ENCODE results near the gene ORMDL1.
"Not testable (repeated sequence)": the region's sequence is repeated elsewhere in the genome, so short reads cannot be mapped to it uniquely, and the experiment has no call there.

The ORMDL1 gene

DNA sequence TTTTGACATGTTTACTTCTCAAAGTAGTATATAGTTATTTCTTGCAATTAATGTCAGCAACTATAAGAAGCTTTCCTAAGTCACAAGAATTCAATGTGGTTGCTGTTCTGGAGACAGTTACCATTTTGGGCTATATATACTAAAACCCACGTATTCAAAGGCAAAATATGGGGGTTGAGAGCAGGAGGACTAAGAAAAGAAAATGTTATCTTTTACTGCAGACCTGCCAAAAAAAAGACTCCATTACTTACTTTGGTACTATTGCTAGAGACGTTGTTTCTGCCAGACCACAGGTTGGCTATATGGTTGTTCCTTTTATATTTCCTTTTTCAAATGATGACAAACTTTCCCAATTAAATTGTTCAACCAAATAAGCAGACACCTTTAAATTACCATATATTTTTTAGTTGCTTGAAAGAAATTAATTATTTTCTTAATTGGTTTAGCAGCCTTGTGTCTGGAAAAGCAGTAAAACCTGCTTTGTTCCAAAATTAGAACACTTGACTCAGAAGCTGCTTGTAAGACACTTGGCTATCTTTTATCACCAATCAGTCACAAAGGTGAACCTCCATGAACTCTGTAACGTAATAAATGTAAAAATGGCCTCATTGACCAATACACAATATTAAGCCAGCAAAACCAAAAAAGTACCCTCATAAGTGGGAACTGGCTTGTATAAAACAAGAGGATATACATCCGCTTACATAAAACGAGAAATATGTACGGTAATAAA lies 13.4 kb downstream of the ORMDL1 start:
- DNase-seq (ENCODE audit: low spot score) = no peak

DNA sequence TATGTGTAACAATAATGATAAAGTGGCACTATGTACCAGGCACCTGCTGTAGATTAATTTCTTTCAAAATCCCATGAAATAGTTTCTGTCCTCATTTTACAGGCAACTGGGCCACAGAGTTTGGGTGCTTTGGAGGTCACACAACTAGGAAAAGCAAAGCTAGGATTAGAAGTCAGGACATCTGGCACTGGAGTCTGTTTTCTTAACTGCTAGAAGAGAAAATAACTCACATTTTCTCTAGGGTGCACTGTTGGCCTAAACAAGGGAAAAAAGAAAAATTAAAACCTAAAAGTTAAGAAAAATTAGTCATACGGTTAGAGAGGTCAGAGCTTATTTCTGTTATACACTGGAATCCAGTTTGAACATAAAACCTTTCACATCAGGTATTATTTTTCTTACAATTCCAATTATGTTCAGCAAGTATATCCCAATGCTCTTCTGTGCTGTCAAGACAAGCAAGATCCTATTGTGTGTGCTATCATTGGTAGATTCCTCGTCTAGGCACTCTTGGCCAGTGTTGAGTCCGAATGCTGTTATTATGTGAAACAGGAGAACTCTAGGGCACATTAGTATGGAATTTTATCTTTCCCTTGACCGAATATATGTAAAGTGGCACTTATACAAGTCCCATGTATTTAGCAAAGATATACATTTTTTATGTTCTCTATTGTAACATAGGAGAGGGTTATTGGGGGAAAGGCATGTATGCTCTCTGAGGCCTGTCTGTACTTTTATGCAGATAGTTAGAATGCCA lies 20.1 kb downstream of the ORMDL1 start:
- DNase-seq (ENCODE audit: low spot score) = no peak

DNA sequence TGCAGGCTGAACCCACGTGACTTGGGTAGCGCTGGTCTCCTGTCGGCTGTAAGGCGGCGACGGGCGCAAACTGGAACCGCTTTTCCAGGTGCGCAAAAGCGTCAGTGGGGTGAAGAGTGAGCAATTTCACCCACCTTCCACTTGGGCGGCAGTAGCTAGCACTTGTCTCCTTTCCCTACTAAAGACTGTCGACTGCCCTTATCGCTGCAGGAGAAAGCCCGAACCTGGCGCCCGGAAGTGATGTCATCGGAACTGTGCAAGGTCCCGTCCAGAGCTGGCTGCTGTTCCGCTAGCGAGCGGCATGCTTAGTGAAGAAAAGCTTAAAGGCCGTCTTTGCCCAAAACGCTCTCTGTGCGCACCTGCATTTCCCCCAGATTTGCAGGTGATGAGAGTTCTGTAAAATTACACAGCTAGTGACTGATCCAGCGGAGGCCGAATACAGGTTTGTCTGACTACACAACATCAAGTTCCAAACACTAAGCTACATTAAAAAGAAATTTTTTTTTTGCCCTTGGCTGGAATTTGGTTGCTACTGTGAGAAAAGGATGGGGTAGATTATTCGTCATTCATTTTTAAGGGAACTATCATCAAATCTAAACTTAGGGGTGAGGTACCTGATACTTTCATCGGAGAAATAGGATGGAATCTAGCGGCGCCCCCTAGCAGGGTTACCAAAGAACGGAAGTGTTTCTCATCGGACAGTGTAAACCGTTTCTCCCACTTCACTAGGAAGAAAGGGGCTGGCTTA lies 21.4 kb downstream of the ORMDL1 start, which contains the start of gene OSGEPL1:
TSS of gene OSGEPL1 (minus strand) at position 242 of the 748 bp plus-strand sequence. CDS start 1,152 bp downstream, outside the sequence.
- DNase-seq (ENCODE audit: low spot score) = peak; percentile 98

DNA sequence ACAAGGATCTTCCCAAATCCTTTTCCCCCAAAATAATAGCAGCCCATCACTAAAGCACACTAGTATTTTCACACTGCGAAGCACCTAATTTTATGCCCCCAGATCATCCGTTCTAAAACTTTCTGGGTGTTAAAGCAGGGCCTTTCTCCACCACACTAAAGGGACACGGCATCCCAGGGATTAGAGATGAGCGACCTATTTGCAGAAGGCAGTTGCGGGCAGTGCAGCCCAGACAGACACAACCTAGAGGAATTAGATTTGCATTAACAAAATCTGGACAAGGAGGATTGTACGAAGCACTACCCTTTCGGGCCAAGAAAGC lies 21.9 kb downstream of the ORMDL1 start:
- DNase-seq (ENCODE audit: low spot score) = no peak

DNA sequence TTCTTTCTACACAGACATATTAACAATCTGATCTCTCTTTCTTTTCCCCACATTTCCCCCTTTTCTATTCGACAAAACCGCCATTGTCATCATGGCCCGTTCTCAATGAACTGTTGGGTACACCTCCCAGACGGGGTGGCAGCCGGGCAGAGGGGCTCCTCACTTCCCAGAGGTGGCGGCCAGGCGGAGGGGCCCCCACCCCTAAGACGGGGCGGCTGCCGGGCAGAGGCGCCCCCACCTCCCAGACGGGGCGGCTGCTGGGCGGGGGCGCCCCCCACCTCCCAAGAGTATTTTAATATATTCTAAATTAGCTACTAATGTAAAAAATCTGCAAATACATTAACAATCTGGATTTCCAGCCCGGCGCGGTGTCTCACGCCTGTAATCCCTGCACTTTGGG lies 24.0 kb downstream of the ORMDL1 start:
- DNase-seq (ENCODE audit: low spot score) = not testable (repeated sequence)

- DNase-seq (ENCODE audit: low spot score) = no peak
These were observed 27.7 kb downstream of the ORMDL1 start for GRCh38 chr2:189756311-189756952.

DNA sequence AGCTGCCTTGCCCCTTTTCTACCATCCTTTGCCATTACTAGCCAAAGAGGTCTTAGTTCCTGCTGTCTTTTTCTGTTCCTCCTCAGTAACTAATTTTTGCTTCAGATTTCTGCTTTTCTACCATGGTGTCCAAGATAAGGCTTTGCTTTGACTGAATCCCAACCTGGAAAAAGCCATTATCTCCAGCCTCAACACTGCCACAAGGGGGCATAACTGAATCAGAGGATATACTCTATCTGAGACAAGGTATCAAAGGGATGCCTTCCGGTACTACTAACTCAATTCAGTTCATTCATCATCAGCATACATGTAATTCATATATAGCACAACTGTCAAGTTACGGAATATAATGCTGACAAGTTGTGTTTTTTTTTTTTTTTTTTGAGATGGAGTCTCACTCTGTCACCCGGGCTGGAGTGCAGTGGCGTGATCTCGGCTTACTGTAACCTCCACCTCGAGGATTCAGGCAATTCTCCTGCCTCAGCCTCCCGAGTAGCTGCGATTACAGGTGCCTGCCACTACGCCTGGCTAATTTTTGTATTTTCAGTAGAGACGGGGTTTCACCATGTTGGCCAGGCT lies 33.0 kb downstream of the ORMDL1 start:
- peak; percentile 31 for DNase-seq (ENCODE audit: low spot score)

DNA sequence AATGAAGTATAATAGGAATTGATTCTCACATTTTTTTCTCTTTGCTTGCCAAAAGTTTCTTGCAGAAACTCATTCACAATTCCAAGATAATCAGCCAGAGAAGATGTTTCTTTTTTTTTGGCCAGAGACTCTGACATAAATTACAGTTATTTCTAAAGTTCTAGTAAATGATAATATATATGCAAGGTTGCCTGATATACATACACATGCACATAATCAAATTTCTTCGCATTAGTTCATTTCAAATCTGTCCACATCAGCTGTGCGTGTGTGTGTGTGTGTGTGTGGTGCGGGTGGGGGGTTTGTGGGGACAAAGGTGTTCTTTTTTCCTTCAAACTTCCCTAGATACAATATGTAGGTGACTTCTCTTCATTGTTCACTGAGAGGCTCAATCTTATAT lies 54.7 kb downstream of the ORMDL1 start:
- no peak for DNase-seq (ENCODE audit: low spot score)

DNA sequence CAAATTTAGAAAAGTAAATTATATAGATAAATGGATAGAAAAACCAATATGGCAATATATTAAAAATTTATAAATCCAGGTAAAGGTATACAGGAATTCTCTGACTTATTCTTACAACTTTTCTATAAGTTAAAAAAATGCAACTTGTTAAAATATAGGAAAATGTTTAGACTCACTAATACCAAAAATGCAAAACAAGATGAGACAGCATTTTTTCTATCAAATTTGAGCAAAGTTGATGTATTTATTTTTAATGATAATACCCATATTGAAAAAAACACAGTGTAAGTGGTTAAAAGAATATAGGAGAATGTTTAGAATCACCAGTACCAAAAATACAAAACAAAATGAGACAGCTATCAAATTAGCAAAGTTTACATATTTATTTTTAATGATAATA lies 57.3 kb downstream of the ORMDL1 start:
- DNase-seq (ENCODE audit: low spot score) = no peak

DNA sequence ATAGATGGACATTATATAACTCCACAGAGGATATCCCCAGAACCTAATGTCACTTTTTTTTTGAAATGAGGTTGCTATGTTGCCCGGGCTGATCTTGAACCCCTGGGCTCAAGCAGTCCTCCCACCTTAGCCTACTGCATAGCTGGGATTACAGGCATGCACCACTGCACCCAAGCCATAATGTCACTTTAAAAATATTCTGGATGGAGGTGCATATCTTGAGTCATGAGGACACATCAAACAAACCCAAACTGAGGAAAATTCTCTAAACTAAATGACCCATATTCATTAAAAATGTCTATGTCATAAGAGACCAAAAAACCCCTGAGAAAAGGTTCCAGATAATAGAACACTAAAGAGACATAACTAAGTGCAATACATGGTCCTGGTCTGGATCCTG lies 57.9 kb downstream of the ORMDL1 start:
- DNase-seq (ENCODE audit: low spot score) = no peak

DNA sequence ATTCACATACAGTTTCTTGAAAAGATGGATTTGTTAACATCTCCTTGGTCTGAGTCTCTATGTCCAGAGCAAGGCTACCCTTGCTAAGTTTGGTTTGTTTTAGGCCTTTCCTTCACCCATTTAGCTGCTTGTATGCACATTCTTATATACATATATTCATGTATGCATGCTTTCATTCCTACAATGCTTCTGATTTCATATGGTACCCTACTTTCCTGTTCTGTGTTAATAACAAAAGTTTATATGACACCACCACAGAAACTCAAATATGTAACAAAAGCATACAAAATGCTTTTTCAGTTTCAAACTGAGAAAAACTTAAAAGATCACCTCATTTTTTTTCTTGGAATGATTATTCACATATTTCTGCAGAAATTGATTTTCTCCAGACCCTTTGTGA lies 60.9 kb downstream of the ORMDL1 start:
- DNase-seq (ENCODE audit: low spot score) = no peak
